Smooth muscle cell (in vitro differentiated cells): Measurements from ENCODE around the gene PAXX. TPM values are rescaled to one million over a fixed set of nuclear protein-coding genes. Genes with fewer than 3 reads are reported as not detected.

Experiments
- DNase-seq: peaks from one replicate; lab custom pipeline; 2025; ENCODE audit not compliant: unreplicated experiment; lab: John Stamatoyannopoulos, UW
- H2AFZ ChIP-seq: fragments of 200-600 bp; sonication (generic); 2 replicates; pipeline ENCODE4 v1.6.0; 2016; ENCODE audit warnings: antibody characterized with exemption, low read depth, mild to moderate bottlenecking
- H3F3A ChIP-seq: fragments of 200-600 bp; sonication (generic); 2 replicates; pipeline ENCODE4 v1.6.0; 2017; ENCODE audit warnings: antibody characterized with exemption, low read depth
- H3K27ac ChIP-seq: fragments of 200-600 bp; sonication (generic); 2 replicates; pipeline ENCODE4 v1.5.1; 2016; ENCODE audit warnings: low read depth, mild to moderate bottlenecking
- H3K27me3 ChIP-seq: fragments of 200-600 bp; sonication (generic); 2 replicates; pipeline ENCODE4 v1.6.1; 2016; ENCODE audit warnings: low read depth, mild to moderate bottlenecking
- H3K36me3 ChIP-seq: fragments of 200-600 bp; sonication (generic); 2 replicates; pipeline ENCODE4 v1.5.1; 2016; ENCODE audit warnings: low read depth
- H3K4me1 ChIP-seq: fragments of 200-600 bp; sonication (generic); 2 replicates; pipeline ENCODE4 v1.5.1; 2016; ENCODE audit warnings: low read depth
- H3K4me2 ChIP-seq: fragments of 200-600 bp; sonication (generic); 2 replicates; pipeline ENCODE4 v1.6.0; 2016; ENCODE audit warnings: mild to moderate bottlenecking
- H3K4me3 ChIP-seq: fragments of 200-600 bp; sonication (generic); 2 replicates; pipeline ENCODE4 v1.5.1; 2016; ENCODE audit warnings: mild to moderate bottlenecking
- H3K79me2 ChIP-seq: fragments of 200-600 bp; sonication (generic); 2 replicates; pipeline ENCODE4 v1.6.0; 2016; ENCODE audit warnings: low read depth, mild to moderate bottlenecking
- H3K9ac ChIP-seq: fragments of 200-600 bp; sonication (generic); 2 replicates; pipeline ENCODE4 v1.6.0; 2016; ENCODE audit warnings: low read depth
- H3K9me3 ChIP-seq: fragments of 200-600 bp; sonication (generic); replicated peaks from 2 replicates; pipeline ENCODE4 v1.5.1; 2016; ENCODE audit warnings: low read depth
- H4K20me1 ChIP-seq: fragments of 200-600 bp; sonication (generic); 2 replicates; pipeline ENCODE4 v1.6.0; 2016; ENCODE audit warnings: low read depth
- CTCF ChIP-seq: fragments of 200-600 bp; sonication (generic); IDR thresholded peaks from 2 replicates; pipeline ENCODE4 v1.5.1; 2017; ENCODE audit warnings: borderline replicate concordance, mild to moderate bottlenecking, antibody characterized with exemption; ENCODE audit not compliant: insufficient read depth, poor library complexity, severe bottlenecking
- WGBS: methylation state at CpG from one replicate; pipeline ENCODE4 v1.1.7; 2016; ENCODE audit warnings: low lambda C conversion rate; 5-methylcytosine and 5-hydroxymethylcytosine counted together
- polyA plus RNA-seq: library from polyadenylated mRNA; unstranded; fragments of >200 nt; fragmentation: Nextera tagmentation; extraction: Ambion mirVana; gene quantifications from 2 replicates; pipeline ENCODE4 v1.2.1, GENCODE V29; 2016
- total RNA-seq: library from RNA; depleted of rRNA; stranded (reverse); fragments of >200 nt; gene quantifications from 2 replicates; pipeline ENCODE4 v1.2.3, GENCODE V29; 2014

Gene PAXX
- total and polyA plus RNA-seq, 2 experiments from 2014 or later, result 27.4 to 62.0 TPM

GRCh38 chr9:137009938-137010732 is 17.9 kb downstream of the PAXX start:
- H2AFZ ChIP-seq, result no peak overlapping the region
- H3K27me3 ChIP-seq, result no peaks in the 10 kb centered on the region
- no peaks in the 10 kb centered on the region for H3K4me1 ChIP-seq
- TF ChIP-seq CTCF, result no peak
- H3K4me2 ChIP-seq, result no peak overlapping the region
- DNase-seq, result no peak
- H3K36me3 ChIP-seq, result no peaks in the 10 kb centered on the region
- no peaks in the 10 kb centered on the region for H3K9me3 ChIP-seq
- H3F3A ChIP-seq, result no peaks in the 10 kb centered on the region
- no peaks in the 10 kb centered on the region for H3K79me2 ChIP-seq
- no peak overlapping the region for H3K27ac ChIP-seq
- no peak overlapping the region for H3K4me3 ChIP-seq
- no peak overlapping the region for H3K9ac ChIP-seq
- 98% methylated on average over 21 of the region's 49 CpGs for WGBS
- H4K20me1 ChIP-seq, result no peaks in the 10 kb centered on the region

- no peak for DNase-seq
- no peak overlapping the region for H3K4me2 ChIP-seq
- no peak overlapping the region for H3K27ac ChIP-seq
- no peaks in the 10 kb centered on the region for H3F3A ChIP-seq
- no peaks in the 10 kb centered on the region for H3K79me2 ChIP-seq
- no peaks in the 10 kb centered on the region for H3K27me3 ChIP-seq
- no peaks in the 10 kb centered on the region for H3K4me1 ChIP-seq
- no peak overlapping the region for H3K9ac ChIP-seq
- H3K4me3 ChIP-seq, result no peak overlapping the region
- WGBS, result 96% methylated on average over 15 of the region's 24 CpGs
- H2AFZ ChIP-seq, result no peak overlapping the region
- no peak for TF ChIP-seq CTCF
- H3K9me3 ChIP-seq, result no peaks in the 10 kb centered on the region
- no peaks in the 10 kb centered on the region for H3K36me3 ChIP-seq
- no peaks in the 10 kb centered on the region for H4K20me1 ChIP-seq
Observed at GRCh38 chr9:137011156-137011555, 18.9 kb downstream of the PAXX start.

- 96% methylated on average over 27 of the region's 39 CpGs for WGBS
- no peaks in the 10 kb centered on the region for H3K4me1 ChIP-seq
- no peaks in the 10 kb centered on the region for H3F3A ChIP-seq
- H3K9me3 ChIP-seq, result no peaks in the 10 kb centered on the region
- no peak overlapping the region for H3K4me2 ChIP-seq
- H3K9ac ChIP-seq, result no peak overlapping the region
- no peaks in the 10 kb centered on the region for H4K20me1 ChIP-seq
- H3K27ac ChIP-seq, result no peak overlapping the region
- no peaks in the 10 kb centered on the region for H3K27me3 ChIP-seq
- H3K4me3 ChIP-seq, result no peak overlapping the region
- no peak overlapping the region for H2AFZ ChIP-seq
- no peak for TF ChIP-seq CTCF
- H3K79me2 ChIP-seq, result no peaks in the 10 kb centered on the region
- no peaks in the 10 kb centered on the region for H3K36me3 ChIP-seq
- DNase-seq, result no peak
Observed at GRCh38 chr9:137011907-137012675, 19.9 kb downstream of the PAXX start.
